ENCODE results near the gene SMAD9. TPM values are rescaled to one million over a fixed set of nuclear protein-coding genes. Genes with fewer than 3 reads are reported as not detected.

SMAD9 gene
- total and polyA plus RNA-seq, 2 donors (not counting 1 experiment from before 2014, with no cell fraction given): 3.5 to 4.8 TPM

DNA sequence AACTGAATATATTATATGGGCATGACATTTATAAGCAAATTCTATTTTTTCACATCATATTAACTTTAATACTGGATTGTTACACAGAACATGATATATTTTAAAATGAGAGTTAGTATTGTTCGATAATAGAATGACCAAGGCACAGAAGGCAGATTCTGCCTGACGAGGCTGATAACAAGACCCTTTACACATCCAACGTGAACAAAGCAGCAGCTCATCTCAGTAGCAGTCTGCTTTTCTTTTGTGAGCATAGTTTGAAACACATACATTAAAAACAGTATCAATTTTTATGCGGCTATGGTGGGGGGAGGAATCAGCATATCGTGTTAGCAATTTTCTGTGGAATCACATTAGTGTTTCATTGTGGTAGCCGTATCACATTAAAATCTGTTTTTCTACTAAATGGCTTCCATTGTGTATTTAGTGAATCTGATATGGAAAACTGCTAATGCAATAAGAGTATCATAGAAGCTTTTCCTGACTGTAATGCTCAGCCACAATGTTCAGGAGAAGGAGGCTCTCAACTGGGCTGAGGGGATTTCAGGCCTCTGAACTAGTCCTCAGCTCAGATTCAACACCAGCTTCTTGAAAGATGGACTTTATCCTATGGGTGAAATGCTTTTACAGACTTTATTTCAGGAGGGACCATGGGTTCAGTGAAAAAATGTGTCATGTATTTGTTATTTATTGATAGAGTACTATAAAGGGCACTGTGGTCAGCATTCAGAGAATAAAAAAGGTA, 4.0 kb downstream of the SMAD9 start:
- Histone ChIP-seq H3K4me3 (replicated peaks in 1 of 4; ENCODE audit: control extremely low read depth in 1 of 4, insufficient read depth in 1 of 4, low read depth in 3 of 4, low read length in 4 of 4) (no peak overlapping the region), H3K4me2 (ENCODE audit: extremely low read depth, insufficient read depth, low read length) (no peak overlapping the region), H3K27ac (ENCODE audit: insufficient read depth, low read length) (no peak overlapping the region), H3K27me3 (ENCODE audit: control insufficient read depth, insufficient read depth, low read length) (no peaks in the 10 kb centered on the region), H4K20me1 (ENCODE audit: control insufficient read depth, extremely low read depth, insufficient read depth, low read length) (no peaks in the 10 kb centered on the region), H3K4me1 (ENCODE audit: control insufficient read depth, extremely low read depth, insufficient read depth, low read length) (no peaks in the 10 kb centered on the region), H3K79me2 (ENCODE audit: control insufficient read depth, insufficient read depth, low read length) (no peaks in the 10 kb centered on the region), H3K9ac (ENCODE audit: insufficient read depth, low read length) (no peak overlapping the region), H3K36me3 (ENCODE audit: control insufficient read depth, insufficient read depth, low read length) (no peaks in the 10 kb centered on the region), H2AFZ (ENCODE audit: low read length) (no peak overlapping the region), H3K9me3 (ENCODE audit: control insufficient read depth, insufficient read depth, low read depth, low read length) (no peaks in the 10 kb centered on the region)
- DNase-seq (ENCODE audit: low read depth in 2 of 2): no peak
- TF ChIP-seq, protein P1, sequence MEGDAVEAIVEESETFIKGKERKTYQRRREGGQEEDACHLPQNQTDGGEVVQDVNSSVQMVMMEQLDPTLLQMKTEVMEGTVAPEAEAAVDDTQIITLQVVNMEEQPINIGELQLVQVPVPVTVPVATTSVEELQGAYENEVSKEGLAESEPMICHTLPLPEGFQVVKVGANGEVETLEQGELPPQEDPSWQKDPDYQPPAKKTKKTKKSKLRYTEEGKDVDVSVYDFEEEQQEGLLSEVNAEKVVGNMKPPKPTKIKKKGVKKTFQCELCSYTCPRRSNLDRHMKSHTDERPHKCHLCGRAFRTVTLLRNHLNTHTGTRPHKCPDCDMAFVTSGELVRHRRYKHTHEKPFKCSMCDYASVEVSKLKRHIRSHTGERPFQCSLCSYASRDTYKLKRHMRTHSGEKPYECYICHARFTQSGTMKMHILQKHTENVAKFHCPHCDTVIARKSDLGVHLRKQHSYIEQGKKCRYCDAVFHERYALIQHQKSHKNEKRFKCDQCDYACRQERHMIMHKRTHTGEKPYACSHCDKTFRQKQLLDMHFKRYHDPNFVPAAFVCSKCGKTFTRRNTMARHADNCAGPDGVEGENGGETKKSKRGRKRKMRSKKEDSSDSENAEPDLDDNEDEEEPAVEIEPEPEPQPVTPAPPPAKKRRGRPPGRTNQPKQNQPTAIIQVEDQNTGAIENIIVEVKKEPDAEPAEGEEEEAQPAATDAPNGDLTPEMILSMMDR (conservative IDR thresholded peaks at IDR 0.05 in 1 of 2, IDR thresholded peaks at IDR 0.05 in 1 of 2; ENCODE audit: low read depth in 1 of 2, low read length in 2 of 2): no peak
- TF ChIP-seq EZH2 (IDR thresholded peaks at IDR 0.05; ENCODE audit: low read length, missing control alignments): no peak

DNA sequence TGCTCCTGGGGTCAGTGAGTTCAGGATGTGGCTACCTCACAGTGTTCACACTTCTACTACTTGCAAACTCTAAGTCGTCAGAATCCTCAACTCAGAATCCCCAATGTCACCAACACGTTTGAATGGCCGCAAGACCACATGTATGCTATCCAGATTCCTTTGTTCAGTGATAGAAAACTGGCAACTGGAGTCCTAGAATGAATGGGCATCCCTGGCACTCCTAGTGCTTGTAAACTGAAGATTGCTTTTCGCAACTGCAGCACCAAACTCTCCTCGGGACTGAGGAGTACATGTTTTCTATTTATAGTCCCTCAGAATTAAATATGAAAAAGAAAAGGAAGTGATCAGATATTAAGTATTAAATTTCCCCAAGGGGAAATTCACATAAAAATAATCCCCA, 4.9 kb downstream of the SMAD9 start:
- no peak for DNase-seq (ENCODE audit: low read depth in 2 of 2)
- Histone ChIP-seq H3K27ac (ENCODE audit: insufficient read depth, low read length) (no peak overlapping the region), H4K20me1 (ENCODE audit: control insufficient read depth, extremely low read depth, insufficient read depth, low read length) (no peaks in the 10 kb centered on the region), H3K4me2 (ENCODE audit: extremely low read depth, insufficient read depth, low read length) (no peak overlapping the region), H3K36me3 (ENCODE audit: control insufficient read depth, insufficient read depth, low read length) (no peaks in the 10 kb centered on the region), H3K4me1 (ENCODE audit: control insufficient read depth, extremely low read depth, insufficient read depth, low read length) (no peaks in the 10 kb centered on the region), H3K9ac (ENCODE audit: insufficient read depth, low read length) (no peak overlapping the region), H3K4me3 (replicated peaks in 1 of 4; ENCODE audit: control extremely low read depth in 1 of 4, insufficient read depth in 1 of 4, low read depth in 3 of 4, low read length in 4 of 4) (no peak overlapping the region), H3K9me3 (ENCODE audit: control insufficient read depth, insufficient read depth, low read depth, low read length) (no peaks in the 10 kb centered on the region), H2AFZ (ENCODE audit: low read length) (no peak overlapping the region), H3K27me3 (ENCODE audit: control insufficient read depth, insufficient read depth, low read length) (no peaks in the 10 kb centered on the region), H3K79me2 (ENCODE audit: control insufficient read depth, insufficient read depth, low read length) (no peaks in the 10 kb centered on the region)
- no peak for TF ChIP-seq EZH2 (IDR thresholded peaks at IDR 0.05; ENCODE audit: low read length, missing control alignments)
- TF ChIP-seq, protein P1 (conservative IDR thresholded peaks at IDR 0.05 in 1 of 2, IDR thresholded peaks at IDR 0.05 in 1 of 2; ENCODE audit: low read depth in 1 of 2, low read length in 2 of 2): no peak

- H3K79me2 ChIP-seq (ENCODE audit: control insufficient read depth, insufficient read depth, low read length): no peaks in the 10 kb centered on the region
- H3K36me3 ChIP-seq (ENCODE audit: control insufficient read depth, insufficient read depth, low read length): no peaks in the 10 kb centered on the region
- TF ChIP-seq EZH2 (IDR thresholded peaks at IDR 0.05; ENCODE audit: low read length, missing control alignments): no peak
- TF ChIP-seq, protein P1 (conservative IDR thresholded peaks at IDR 0.05 in 1 of 2, IDR thresholded peaks at IDR 0.05 in 1 of 2; ENCODE audit: low read depth in 1 of 2, low read length in 2 of 2): no peak
- H3K4me1 ChIP-seq (ENCODE audit: control insufficient read depth, extremely low read depth, insufficient read depth, low read length): no peaks in the 10 kb centered on the region
- H3K27me3 ChIP-seq (ENCODE audit: control insufficient read depth, insufficient read depth, low read length): no peaks in the 10 kb centered on the region
- DNase-seq (ENCODE audit: low read depth in 2 of 2): peak in 1 of 2 donors; percentile 11
- H3K9ac ChIP-seq (ENCODE audit: insufficient read depth, low read length): no peak overlapping the region
- H3K4me3 ChIP-seq (replicated peaks in 1 of 4; ENCODE audit: control extremely low read depth in 1 of 4, insufficient read depth in 1 of 4, low read depth in 3 of 4, low read length in 4 of 4): no peak overlapping the region
- H2AFZ ChIP-seq (ENCODE audit: low read length): no peak overlapping the region
- H3K27ac ChIP-seq (ENCODE audit: insufficient read depth, low read length): no peak overlapping the region
- no peaks in the 10 kb centered on the region for H4K20me1 ChIP-seq (ENCODE audit: control insufficient read depth, extremely low read depth, insufficient read depth, low read length)
- no peak overlapping the region for H3K4me2 ChIP-seq (ENCODE audit: extremely low read depth, insufficient read depth, low read length)
- H3K9me3 ChIP-seq (ENCODE audit: control insufficient read depth, insufficient read depth, low read depth, low read length): no peaks in the 10 kb centered on the region
These were observed 5.4 kb downstream of the SMAD9 start for GRCh38 chr13:36914648-36915047.
